HG03159 (cell line): ENCODE measurements around the gene OTUB2.

Source experiments
- ATAC-seq: cut with Tn5 transposase; IDR thresholded peaks from one replicate; pipeline ENCODE4 v1.9.1; 2021; ENCODE audit warnings: mild to moderate bottlenecking, moderate library complexity; ENCODE audit not compliant: unreplicated experiment

The OTUB2 gene

GRCh38 chr14:94093418-94093817 is 67.3 kb downstream of the OTUB2 start:
- ATAC-seq: no peak

- ATAC-seq: no peak
Measured at GRCh38 chr14:94097091-94097490, 71.0 kb downstream of the OTUB2 start.
